Measurements from ENCODE around the gene OR9Q1.

DNA sequence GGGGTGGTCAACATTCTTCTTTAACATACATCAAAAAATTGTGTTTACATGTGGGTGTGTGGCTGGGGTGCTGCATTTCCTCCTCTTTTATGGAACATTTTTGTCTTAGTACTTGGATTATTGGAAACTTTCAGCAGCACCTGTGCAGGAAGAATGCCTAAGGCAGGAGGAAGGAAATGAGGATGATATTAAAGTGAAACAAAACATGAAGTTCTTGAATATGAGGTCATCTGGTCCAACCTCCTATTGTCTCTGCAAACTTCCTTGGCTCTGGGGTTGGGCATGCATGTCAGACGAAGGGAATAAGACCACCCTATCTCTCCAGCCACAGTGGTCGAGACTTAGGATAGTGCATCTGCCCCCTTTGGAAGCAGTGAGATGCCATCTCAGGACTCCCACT lies 20.6 kb upstream of the OR9Q1 start:
- TF ChIP-seq, protein P1, sequence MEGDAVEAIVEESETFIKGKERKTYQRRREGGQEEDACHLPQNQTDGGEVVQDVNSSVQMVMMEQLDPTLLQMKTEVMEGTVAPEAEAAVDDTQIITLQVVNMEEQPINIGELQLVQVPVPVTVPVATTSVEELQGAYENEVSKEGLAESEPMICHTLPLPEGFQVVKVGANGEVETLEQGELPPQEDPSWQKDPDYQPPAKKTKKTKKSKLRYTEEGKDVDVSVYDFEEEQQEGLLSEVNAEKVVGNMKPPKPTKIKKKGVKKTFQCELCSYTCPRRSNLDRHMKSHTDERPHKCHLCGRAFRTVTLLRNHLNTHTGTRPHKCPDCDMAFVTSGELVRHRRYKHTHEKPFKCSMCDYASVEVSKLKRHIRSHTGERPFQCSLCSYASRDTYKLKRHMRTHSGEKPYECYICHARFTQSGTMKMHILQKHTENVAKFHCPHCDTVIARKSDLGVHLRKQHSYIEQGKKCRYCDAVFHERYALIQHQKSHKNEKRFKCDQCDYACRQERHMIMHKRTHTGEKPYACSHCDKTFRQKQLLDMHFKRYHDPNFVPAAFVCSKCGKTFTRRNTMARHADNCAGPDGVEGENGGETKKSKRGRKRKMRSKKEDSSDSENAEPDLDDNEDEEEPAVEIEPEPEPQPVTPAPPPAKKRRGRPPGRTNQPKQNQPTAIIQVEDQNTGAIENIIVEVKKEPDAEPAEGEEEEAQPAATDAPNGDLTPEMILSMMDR (conservative IDR thresholded peaks at IDR 0.05; ENCODE audit: low read length) = no peak
- no peak for TF ChIP-seq EZH2phosphoT487 (IDR thresholded peaks at IDR 0.05; ENCODE audit: borderline replicate concordance, low read depth, low read length)

All from OCI-LY7 (cell line).